ENCODE results near the gene KCND3. TPM values are rescaled to one million over a fixed set of nuclear protein-coding genes. Genes with fewer than 3 reads are reported as not detected.

The KCND3 gene
- total and polyA plus RNA-seq, 4 donors, result 1.0 to 27.1 (median 6.1) TPM

DNA sequence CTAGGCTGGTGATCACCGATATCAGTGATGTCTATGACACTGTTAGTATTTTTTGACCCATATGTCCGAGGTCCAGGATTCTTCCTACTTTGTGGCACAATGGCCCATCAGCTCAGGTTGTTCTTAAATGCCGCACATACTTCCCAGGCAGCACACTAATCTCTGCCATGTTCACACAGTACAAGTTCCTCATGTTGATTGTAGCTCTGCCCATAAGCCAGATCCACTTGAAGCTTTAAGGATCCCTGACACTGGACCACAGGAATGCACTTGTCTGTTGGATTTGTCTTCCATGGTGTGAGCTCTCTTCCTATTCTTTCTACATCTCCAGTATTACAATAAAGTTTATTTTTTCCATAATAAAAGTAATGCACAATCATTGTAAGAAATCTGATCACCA is 164.3 kb downstream of the KCND3 start (continued):
- TF ChIP-seq SP1 (IDR thresholded peaks at IDR 0.05), result no peak
- no peak for TF ChIP-seq NR2F2 (IDR thresholded peaks at IDR 0.05)
- TF ChIP-seq JUND (IDR thresholded peaks at IDR 0.05), result no peak

DNA sequence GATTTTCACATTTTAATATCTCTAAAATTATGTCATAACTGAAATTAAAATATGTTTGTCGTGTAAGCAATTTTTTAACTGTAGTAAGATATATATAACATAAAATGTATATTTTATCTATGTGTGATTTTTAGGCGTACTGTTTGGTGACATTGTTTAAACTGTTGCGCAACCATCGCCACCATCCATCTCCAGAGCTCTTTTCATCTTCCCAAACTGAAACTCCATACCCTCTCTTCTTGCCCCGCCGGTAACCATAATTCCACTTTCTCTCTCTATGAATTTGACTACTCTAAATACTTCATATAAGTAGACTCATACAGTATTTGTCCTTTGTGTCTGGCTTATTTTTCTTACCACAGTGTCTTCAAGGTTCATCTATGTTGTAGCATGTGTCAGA is 167.3 kb downstream of the KCND3 start:
- no peak for DNase-seq (ENCODE audit: low spot score)
- 97% methylated on average over 6 of the region's 6 CpGs for WGBS
- Histone ChIP-seq H3K9ac (ENCODE audit: low read depth in 1 of 2, low read length in 2 of 2) (no peak overlapping the region), H3K27ac (ENCODE audit: low read depth in 1 of 2, low read length in 2 of 2) (no peak overlapping the region), H3K4me1 (ENCODE audit: control insufficient read depth in 4 of 4, insufficient read depth in 4 of 4, low read length in 3 of 4) (no peaks in the 10 kb centered on the region), H3K36me3 (ENCODE audit: control insufficient read depth in 4 of 4, insufficient read depth in 3 of 4, low read depth in 1 of 4, low read length in 3 of 4) (peaks cover 0 to 2% (median 0%) of the 10 kb centered on the region in 4 donors), H3K4me3 (ENCODE audit: low read depth in 1 of 3, low read length in 3 of 3) (no peak overlapping the region), H3K27me3 (ENCODE audit: control insufficient read depth in 4 of 4, insufficient read depth in 4 of 4, low read length in 3 of 4) (no peaks in the 10 kb centered on the region), H3K9me3 (ENCODE audit: control insufficient read depth in 4 of 4, low read length in 3 of 4) (no peaks in the 10 kb centered on the region)
- TF ChIP-seq HNF4G (IDR thresholded peaks at IDR 0.05) (no peak), RXRA (IDR thresholded peaks at IDR 0.05) (no peak), CTCF (IDR thresholded peaks at IDR 0.05; ENCODE audit: low read depth, low read length, missing input control) (no peak), JUND (IDR thresholded peaks at IDR 0.05) (no peak)

GRCh38 chr1:111821121-111821745 is 168.2 kb downstream of the KCND3 start:
- WGBS, result 82% methylated on average over 7 of the region's 7 CpGs
- H3K27me3 ChIP-seq (ENCODE audit: control insufficient read depth in 4 of 4, insufficient read depth in 4 of 4, low read length in 3 of 4), result no peaks in the 10 kb centered on the region
- no peak overlapping the region for H3K4me3 ChIP-seq (ENCODE audit: low read depth in 1 of 3, low read length in 3 of 3)
- H3K4me1 ChIP-seq (ENCODE audit: control insufficient read depth in 4 of 4, insufficient read depth in 4 of 4, low read length in 3 of 4), result no peaks in the 10 kb centered on the region
- no peak for DNase-seq (ENCODE audit: low spot score)
- TF ChIP-seq RAD21 (IDR thresholded peaks at IDR 0.05), result no peak
- TF ChIP-seq HNF4A (conservative IDR thresholded peaks at IDR 0.05), result no peak
- no peak for TF ChIP-seq TAF1 (conservative IDR thresholded peaks at IDR 0.05)
- no peak for TF ChIP-seq MAX (IDR thresholded peaks at IDR 0.05)
- no peak for TF ChIP-seq CTCF (IDR thresholded peaks at IDR 0.05; ENCODE audit: low read depth, low read length, missing input control)
- no peak for TF ChIP-seq NR2F2 (IDR thresholded peaks at IDR 0.05)
- TF ChIP-seq, protein P1, sequence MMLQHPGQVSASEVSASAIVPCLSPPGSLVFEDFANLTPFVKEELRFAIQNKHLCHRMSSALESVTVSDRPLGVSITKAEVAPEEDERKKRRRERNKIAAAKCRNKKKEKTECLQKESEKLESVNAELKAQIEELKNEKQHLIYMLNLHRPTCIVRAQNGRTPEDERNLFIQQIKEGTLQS (IDR thresholded peaks at IDR 0.05), result no peak
- TF ChIP-seq EGR1 (IDR thresholded peaks at IDR 0.05; ENCODE audit: low read depth in 2 of 2), result no peak
- TF ChIP-seq JUND (IDR thresholded peaks at IDR 0.05), result no peak
- no peak for TF ChIP-seq HNF4G (IDR thresholded peaks at IDR 0.05)
- TF ChIP-seq FOXA1 (IDR thresholded peaks at IDR 0.05), result no peak
- no peak for TF ChIP-seq ZBTB33 (IDR thresholded peaks at IDR 0.05)
- TF ChIP-seq, protein P2, sequence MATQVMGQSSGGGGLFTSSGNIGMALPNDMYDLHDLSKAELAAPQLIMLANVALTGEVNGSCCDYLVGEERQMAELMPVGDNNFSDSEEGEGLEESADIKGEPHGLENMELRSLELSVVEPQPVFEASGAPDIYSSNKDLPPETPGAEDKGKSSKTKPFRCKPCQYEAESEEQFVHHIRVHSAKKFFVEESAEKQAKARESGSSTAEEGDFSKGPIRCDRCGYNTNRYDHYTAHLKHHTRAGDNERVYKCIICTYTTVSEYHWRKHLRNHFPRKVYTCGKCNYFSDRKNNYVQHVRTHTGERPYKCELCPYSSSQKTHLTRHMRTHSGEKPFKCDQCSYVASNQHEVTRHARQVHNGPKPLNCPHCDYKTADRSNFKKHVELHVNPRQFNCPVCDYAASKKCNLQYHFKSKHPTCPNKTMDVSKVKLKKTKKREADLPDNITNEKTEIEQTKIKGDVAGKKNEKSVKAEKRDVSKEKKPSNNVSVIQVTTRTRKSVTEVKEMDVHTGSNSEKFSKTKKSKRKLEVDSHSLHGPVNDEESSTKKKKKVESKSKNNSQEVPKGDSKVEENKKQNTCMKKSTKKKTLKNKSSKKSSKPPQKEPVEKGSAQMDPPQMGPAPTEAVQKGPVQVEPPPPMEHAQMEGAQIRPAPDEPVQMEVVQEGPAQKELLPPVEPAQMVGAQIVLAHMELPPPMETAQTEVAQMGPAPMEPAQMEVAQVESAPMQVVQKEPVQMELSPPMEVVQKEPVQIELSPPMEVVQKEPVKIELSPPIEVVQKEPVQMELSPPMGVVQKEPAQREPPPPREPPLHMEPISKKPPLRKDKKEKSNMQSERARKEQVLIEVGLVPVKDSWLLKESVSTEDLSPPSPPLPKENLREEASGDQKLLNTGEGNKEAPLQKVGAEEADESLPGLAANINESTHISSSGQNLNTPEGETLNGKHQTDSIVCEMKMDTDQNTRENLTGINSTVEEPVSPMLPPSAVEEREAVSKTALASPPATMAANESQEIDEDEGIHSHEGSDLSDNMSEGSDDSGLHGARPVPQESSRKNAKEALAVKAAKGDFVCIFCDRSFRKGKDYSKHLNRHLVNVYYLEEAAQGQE (IDR thresholded peaks at IDR 0.05), result no peak
- no peak for TF ChIP-seq RXRA (IDR thresholded peaks at IDR 0.05)
- no peak overlapping the region for H3K9ac ChIP-seq (ENCODE audit: low read depth in 1 of 2, low read length in 2 of 2)
- H3K36me3 ChIP-seq (ENCODE audit: control insufficient read depth in 4 of 4, insufficient read depth in 3 of 4, low read depth in 1 of 4, low read length in 3 of 4), result peaks cover 0 to 2% (median 0%) of the 10 kb centered on the region in 4 donors
- no peak overlapping the region for H3K27ac ChIP-seq (ENCODE audit: low read depth in 1 of 2, low read length in 2 of 2)
- H3K9me3 ChIP-seq (ENCODE audit: control insufficient read depth in 4 of 4, low read length in 3 of 4), result no peaks in the 10 kb centered on the region
